ENCODE results near the gene MKRN2.
"Not testable (repeated sequence)": the region's sequence is repeated elsewhere in the genome, so short reads cannot be mapped to it uniquely, and the experiment has no call there.

MKRN2 gene

DNA sequence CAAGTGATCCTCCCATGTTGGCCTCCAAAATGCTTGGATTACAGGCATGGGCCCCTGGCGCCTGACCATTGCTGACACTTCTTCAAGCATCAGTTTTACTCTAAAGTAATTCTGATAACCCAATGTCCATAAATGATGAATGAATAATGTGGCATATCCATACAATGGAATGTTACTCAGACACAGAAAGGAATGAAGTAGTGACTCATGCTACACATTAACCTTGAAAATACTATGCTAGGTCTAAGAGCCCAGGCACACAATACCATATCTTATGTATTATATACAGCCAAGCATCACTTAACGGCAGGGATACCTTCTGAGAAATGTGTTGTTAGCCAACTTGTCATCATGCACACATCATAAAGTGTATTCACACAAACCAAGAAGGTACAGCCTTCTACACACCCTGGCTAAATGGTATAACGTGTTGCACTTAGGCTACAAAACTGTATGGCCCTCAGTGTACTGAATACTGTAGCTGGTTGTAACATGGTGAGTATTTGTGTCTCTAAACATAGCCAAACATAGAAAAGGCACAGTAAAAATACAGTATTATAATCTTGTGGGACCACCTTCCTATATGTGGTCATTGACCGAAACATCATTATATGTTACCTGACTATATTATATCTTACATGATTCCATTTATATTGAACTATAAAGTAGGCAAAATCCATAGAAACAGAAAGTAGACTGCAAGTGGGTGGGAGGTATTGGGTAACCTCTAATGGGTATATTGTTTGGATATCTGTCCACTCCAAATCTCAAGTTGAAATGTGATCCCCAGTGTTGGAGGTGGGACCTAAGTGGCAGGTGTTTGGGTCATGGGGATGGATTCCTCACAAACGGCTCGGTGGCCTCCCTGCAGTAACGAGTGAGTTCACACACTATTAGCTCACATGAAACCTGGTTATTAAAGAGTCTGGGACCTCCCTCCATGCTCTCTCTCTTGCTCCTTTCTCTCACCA is 31.4 kb downstream of the MKRN2 start:
- DNase-seq (ENCODE audit: low read depth in 2 of 2): no peak

DNA sequence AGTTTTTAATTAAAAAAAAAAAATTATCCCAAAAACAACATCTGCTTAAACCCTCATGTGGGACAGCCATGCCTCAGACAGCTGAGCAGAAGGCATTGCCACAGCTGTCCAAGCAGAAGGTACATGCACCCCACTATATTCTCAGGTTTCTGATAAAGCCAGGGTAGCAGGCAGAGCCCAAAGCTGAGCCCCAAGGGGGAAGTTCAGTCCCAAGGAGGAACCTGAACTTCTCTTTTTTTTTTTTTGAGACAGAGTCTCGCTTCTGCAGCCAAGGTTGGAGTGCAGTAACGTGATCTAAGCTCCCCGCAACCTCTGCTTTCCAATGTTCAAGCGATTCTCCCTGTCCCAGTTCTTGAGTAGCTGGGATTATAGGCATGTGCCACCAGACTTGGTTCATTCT is 33.2 kb downstream of the MKRN2 start:
- DNase-seq (ENCODE audit: low read depth in 2 of 2): no peak

DNA sequence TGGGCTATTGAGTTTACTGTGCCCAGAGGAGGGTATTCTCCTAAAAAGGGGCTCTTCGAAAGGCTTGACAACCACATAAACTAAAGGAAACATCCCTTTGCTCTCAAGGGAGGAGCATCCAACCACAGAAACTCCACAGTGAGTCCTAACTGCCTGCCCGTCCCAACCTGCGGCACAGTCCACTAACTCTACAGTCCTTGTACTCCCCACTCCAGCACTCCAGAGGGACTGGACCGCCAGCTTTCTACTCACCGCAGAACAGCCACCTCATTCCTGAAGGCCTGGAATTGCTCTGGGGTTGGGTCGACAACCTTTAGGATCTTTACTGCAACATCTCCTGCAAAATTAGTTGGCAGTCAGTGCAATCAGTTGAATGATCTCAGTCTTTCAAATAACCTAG is 34.6 kb downstream of the MKRN2 start:
- no peak for DNase-seq (ENCODE audit: low read depth in 2 of 2)

DNA sequence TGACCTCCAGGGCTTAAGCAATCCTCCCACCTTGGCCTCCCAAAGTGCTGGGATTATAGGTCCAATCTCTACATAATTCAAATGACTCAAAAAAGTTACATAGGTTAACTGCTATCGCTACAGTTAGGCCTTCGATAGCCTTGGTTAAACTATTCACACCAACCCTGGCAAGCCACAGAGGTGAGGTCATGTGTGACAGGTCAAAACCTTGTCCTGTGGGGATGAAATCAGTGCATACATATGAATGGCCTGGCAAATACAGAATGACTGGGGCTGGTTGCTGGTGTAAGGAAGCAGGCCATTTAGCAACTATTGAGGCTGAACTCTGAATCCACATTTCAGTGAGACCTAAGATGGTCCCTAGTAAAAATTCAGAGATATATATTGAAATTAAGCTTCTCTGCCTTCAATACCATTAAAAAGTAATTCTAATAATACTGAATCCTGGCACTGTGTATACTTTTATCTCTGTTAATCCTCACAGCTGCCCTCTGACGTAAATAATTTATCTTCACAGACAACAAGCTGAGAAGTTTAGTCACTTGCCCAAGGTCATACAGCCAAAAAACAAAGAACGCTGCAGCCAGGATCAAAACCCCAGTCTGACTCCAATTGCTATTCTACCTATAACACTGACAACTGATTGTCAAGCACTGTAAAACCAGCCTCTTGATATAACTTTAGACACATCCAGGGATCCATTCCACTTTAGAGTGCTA is 35.3 kb downstream of the MKRN2 start:
- no peak for DNase-seq (ENCODE audit: low read depth in 2 of 2)

DNA sequence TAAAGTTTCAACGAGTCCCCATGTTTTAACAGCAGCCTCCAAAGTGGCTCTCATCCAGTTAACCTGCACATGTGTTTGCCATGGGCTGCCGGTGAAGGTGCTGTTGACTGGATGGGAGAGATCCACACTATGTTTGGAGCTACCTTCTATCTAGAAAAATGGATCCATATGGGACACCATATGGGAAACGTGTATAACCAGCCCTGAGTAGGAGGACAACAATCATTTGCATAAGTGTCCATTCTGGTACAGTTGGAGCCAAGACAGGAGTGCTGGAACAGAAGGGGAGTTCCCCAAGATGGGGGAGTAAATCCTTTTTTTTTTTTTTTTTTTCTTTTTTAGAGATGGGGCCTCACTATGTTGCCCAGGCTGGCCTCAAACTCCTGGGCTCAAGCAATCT is 36.6 kb downstream of the MKRN2 start:
- DNase-seq (ENCODE audit: low read depth in 2 of 2): no peak

DNA sequence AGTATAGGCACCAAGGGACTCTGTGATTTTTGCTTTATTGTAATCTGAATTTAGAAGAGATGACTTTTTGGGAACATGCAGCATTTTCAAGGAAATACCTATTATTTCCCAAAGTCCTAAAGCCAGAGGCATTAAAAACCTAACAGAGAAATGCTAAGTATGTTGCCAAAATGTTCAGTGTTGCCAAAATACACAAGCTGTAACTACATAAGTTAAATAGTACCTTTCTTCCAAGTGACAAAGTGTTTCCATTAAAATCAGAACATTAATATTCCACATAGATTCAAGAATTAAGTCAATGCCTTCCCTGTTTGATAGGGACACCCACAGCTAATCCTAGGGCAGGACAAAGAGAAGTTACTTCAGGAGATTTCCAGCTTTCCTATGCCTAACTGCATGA is 42.0 kb downstream of the MKRN2 start:
- DNase-seq (ENCODE audit: low read depth in 2 of 2): no peak

DNA sequence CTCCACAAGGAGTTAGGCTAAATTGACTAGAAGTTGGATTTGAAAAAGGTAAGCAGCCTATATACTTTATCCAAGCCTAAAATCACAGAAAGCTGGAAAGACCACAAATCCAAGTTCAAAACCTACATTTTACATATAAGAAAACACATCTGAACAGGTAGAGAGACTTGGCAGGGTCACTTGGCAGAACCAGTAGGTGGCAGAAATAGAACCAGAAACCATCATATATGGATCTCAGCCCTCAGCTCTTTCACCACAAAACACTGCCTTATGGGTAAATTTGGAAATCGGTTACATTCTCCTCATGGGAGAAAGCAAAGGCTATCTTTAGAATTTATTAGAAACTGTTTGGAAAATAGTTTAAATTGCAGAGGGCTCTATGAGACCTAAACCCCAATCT is 44.2 kb downstream of the MKRN2 start:
- DNase-seq (ENCODE audit: low read depth in 2 of 2): no peak

DNA sequence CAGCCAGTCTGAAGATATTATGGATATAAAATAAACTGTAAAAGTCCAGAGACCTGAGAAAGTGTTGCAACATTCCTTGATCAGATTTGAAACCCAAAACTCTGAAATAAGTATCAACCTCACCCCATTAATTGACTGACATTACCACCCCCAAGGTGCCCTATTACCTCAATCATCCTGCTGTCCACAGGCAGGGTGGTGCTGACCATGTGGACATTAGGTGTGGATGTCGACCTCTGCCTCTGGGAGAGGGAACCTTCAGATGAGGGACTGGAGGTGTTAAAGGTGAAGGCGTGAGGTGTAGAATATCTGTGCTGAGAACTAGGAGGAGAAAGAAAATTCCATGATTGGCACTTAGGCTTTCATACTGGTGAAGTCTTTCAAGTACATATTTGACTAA is 47.1 kb downstream of the MKRN2 start:
- no peak for DNase-seq (ENCODE audit: low read depth in 2 of 2)

DNA sequence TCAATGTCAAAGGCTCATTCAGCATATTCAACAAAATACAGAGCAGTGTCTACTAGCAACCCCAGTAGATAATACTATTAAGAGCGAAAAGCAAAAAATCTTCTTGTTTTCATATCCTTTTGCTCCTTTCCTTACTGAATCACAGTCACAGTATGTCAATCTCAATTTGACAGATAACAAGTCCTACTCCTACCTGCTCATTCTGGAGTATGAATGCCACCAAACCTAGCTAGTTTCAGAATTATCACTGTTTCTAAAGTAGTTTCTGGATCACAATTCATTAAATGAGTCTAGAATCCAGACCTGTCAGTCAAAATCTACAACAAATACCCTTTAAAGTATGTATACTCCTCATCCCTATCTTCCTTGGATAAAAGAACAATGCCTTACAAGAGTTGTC is 51.5 kb downstream of the MKRN2 start:
- DNase-seq (ENCODE audit: low read depth in 2 of 2): no peak

DNA sequence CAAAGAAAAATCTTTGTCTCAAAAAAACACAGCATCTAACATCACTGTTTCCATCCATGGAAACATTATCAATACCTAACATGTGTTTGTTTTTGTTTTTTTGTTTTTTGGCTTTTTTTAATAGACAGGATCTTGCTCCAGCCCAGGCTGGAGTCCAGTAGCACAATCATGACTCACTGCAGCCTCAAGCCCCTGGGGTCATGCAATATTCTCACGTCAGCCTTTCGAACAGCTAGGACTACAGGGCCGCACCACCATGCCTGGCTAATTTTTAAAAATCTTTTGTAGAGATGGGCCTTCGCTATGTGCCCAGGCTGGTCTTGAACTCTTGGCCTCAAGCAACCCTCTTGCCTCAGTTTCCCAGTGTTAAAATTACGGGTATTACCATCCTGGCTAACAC is 54.2 kb downstream of the MKRN2 start:
- no peak for DNase-seq (ENCODE audit: low read depth in 2 of 2)

DNA sequence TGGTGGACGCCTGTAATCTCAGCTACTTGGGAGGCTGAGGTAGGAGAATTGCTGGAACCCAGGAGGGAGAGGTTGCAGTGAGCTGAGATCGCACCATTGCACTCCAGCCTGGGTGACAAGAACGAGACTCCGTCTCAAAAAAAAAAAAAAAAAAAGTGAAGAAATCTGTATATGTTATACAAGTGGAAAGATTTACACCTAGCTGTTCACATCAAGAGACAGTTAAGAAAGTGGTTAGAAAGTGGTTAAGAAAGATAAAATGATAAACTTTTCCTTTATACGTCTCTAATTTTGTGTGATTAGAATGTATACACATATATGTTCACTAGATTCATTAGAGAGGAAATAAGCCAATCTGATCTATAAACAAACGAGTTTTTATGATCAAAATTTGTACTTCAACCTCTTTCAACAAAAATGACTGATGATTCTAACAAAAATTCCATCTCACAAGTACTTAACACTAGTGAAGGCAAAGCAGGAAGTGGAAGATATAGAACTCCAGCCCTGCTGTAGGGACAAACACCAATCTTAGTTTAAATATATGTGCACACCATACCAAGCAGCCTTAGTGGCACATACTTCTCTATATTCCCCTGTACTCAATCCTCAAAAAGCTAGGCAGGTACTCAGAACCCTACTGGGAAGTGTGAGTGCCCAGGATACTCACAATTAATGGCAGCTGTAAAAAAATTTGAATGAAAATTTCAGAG is 55.8 kb downstream of the MKRN2 start:
- no peak for DNase-seq (ENCODE audit: low read depth in 2 of 2)

DNA sequence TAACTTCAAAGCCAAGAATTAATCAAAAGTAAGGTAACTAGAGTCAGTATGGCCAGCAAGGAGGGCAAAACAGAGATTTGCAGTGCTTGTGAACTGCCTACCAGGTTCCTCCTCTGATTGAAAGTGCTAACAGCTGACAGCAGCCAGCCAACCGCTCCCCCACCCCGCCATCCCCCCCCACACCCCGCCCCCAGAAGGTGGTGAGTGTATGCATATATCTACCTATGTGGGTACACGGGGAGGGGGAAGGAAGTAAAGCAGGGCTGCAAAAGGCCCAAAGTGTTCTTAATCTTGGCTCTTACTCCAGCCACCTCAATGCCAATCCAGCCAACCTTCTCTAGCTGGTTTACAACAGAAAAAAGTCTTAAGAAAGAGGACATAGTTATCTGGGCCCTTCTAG is 56.4 kb downstream of the MKRN2 start:
- DNase-seq (ENCODE audit: low read depth in 2 of 2): no peak

DNA sequence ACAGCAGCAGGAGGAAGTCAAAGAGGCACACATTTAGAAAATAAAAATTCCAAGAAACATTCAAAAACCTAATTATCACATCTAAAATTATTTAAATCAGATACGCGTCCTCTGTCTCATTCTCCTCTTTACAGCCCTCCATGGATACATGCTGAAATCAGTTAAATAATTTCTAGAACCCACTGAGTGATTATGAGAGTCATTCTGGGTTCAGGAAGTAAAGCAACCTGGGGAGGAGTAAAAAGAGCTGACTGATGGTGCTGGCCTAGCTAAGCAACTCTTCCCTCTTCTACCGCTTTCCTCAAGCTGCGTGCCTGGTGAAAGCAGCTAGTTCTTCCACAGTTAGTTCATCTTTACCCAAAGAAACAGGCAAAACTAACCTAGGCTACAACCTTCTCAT is 58.4 kb downstream of the MKRN2 start:
- DNase-seq (ENCODE audit: low read depth in 2 of 2): no peak

DNA sequence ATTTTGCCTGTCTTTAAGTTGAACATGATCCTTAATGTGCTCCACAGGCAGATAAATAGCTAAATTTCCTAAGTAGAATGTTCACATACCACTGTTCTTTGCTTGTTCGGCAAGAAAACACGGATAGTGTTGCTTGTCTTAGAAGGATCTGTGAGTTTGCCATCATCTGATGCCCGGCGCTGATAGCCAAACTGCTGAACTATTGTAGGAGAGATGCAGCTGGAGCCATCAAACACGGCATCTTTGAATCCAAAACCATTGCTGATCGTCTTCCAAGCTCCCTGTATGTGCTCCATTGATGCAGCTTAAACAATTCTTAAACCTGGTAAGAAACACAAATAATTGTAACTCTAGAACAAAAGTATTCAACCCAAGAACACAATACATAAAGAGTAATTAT is 61.5 kb downstream of the MKRN2 start:
- DNase-seq (ENCODE audit: low read depth in 2 of 2): no peak

DNA sequence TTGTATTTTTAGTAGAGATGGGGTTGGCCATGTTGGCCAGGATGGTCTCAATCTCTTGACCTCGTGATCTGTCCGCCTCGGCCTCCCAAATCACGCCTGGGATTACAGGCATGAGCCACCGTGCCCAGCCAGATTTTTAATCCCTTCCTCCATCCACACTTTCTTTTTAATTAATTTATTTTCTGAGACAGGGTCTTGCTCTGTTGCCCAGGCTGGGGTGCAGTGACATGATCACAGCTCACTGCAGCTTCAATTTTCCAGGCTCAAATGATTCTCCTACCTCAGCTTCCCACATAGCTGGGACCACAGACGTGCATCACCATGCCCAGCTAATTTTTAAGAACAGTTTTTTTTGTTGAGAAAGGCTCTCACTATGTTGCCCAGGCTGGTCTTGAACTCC is 63.4 kb downstream of the MKRN2 start:
- no peak for DNase-seq (ENCODE audit: low read depth in 2 of 2)

DNA sequence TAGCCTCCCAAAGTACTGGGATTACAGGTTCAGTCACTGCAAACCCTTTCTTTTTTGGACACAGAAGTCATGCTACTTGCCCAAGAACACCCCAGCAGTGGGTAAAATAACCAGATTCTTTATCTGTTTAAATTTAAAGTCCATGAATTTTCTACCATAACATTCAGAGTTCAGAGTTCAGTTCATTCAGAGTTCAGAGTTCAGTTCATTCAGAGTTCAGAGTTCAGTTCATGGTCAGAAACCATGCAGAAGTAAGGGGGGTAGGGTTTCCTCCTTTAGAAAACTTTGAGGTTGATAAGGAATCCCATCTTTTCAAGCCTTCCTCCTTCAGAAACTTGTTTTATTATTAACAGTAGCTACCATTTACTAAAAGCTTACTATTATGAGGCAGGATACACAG is 63.8 kb downstream of the MKRN2 start:
- DNase-seq (ENCODE audit: low read depth in 2 of 2): no peak

DNA sequence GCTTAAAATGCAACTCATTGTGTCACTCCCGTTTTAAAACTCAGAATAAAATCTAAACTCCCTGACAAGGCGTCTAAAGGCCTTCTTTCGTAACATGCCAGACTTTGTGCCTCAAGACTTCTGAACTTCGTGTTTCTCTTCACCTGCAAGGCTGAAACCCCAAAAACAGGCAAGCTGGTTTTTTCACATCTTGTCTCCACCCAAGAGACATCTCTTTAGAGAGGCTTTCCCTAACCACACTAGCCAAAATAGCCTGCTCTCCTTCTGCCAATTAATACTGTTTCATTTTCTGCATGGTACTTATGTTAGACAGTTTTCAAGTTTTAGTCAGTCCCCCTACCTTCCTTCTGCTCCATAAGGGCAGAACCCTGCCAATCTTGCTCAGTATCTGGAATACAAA is 65.4 kb downstream of the MKRN2 start:
- DNase-seq (ENCODE audit: low read depth in 2 of 2): no peak

DNA sequence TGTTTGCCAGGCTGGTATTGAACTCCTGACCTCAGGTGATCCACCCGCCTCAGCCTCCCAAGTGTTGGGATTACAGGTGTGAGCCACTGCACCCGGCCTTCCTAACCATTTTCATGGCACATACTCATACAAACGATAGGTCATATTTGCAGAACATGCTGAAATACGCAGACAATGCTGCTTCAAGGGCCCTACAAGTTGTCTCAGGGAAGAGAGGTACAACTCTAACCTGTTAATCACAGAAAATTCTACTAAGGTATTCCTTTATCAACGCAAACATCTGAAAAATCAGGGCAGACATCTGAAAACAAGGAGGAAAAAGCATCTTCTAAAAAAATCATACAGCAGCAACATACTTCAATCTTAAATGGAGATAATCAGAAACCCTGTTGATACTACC is 67.2 kb downstream of the MKRN2 start:
- no peak for DNase-seq (ENCODE audit: low read depth in 2 of 2)

DNA sequence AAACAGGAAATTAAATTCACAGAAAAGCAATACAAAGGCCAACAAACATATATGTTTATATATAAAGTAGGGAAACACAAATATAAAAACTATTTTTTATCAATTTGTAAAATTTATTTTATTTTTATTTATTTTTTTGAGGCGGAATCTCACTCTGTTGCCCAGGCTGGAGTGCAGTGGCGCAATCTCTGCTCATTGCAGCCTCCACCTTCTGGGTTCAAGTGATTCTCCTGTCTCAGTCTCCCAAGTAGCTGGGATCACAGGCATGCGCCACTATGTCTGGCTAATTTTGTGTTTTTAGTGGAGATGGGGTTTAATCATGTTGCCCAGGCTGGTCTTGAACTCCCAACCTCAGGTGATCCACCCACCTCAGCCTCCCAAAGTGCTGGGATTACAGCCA is 68.1 kb downstream of the MKRN2 start:
- not testable (repeated sequence) for DNase-seq (ENCODE audit: low read depth in 2 of 2)

DNA sequence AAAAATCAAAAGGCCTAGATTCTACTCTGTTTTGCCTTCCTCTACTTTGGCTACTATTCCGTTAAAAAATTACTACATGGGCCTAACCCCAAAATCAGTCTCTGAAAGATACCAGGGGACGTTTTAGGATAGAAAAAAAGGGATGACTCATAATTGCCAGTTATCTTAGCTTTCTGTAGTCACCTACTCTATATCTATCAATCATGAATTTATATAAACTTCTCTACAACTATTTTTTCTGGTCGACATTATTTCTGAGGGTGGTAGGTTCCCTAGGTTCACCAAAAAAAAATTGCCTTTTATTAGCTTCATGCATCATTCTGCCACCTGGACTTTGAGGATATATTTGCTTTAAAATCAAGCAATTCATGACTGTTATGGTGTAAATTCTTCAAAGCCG is 70.5 kb downstream of the MKRN2 start:
- DNase-seq (ENCODE audit: low read depth in 2 of 2): no peak

DNA sequence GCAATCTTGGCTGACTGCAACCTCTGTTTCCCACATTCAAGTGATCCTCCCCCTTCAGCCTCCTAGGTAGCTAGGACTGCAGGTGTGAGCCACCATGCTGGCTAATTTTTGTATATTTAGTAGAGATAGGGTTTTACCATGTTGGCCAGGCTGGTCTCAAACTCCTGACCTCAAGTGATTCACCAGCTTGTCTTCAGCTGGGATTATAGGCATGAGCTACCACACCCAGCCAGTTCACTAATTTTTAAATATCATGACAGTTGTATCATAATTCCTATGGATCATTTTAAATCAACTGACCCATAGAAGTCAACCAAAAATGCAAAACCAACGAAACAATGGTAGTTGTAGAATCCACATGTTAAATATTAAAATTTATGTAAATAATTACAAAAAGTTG is 71.9 kb downstream of the MKRN2 start:
- no peak for DNase-seq (ENCODE audit: low read depth in 2 of 2)

DNA sequence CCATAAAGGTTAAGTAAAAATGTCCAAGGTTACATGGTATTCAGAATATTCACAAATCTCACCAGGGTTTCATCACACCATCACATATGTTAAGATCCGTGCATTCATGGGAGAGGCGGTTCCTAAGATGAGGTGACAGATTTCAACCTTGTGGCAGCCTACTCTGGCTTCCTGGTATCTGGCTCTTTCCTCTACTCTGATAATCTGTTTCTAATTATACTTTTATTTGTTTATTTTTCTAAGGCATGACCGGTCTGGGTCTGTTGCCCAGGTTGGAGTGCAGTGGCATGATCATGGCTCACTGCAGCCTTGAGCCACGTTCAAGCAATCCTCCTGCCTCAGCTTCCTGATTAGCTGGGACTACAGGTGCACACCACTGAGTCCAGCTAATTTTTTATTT is 72.7 kb downstream of the MKRN2 start:
- no peak for DNase-seq (ENCODE audit: low read depth in 2 of 2)

DNA sequence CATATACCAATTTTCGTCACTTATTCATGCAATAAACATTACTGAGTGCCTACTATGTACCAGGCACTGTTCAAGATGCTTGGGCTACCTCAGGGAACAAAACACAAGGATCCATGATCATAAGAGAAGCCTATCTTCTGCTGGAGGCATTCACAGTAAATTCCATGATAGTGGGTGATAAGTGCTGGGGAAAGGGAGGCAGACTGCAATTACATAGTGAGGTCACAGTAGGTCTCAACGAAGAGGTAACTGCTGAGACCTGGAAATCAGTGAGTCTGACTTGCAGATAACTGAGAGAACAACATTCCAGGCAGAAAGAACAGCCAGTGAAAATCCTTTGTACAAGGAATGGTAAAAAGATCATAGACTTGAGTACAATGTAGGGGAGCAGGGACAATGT is 73.4 kb downstream of the MKRN2 start:
- DNase-seq (ENCODE audit: low read depth in 2 of 2): no peak

All from stimulated activated CD8-positive, alpha-beta memory T cell treated with anti-CD3 and anti-CD28 coated beads, Interleukin-2, amount 100 ng/mL, for 48 hours (primary cell).